Gastroesophageal sphincter (tissue), 3 donors: ENCODE measurements around the gene CORO1A.

Experiments used
- POLR2A ChIP-seq, 2 donors: fragments of 450-650 bp; IDR thresholded peaks; one replicate each; pipeline ENCODE4 v1.6.1; 2017; ENCODE audit warnings: antibody characterized with exemption in 2 of 2, mild to moderate bottlenecking in 2 of 2, moderate library complexity in 1 of 2
- TF ChIP-seq, protein P1 (sequence below), 4 experiments: fragments of 200-600 bp in 2 of 4; fragments of 450-650 bp in 2 of 4; sonication (generic) in 1 of 4; IDR thresholded peaks; one replicate each; pipeline ENCODE4 v1.5.1; 2017 to 2019; ENCODE audit warnings: antibody characterized with exemption in 4 of 4, mild to moderate bottlenecking in 2 of 4, moderate library complexity in 2 of 4

DNA sequence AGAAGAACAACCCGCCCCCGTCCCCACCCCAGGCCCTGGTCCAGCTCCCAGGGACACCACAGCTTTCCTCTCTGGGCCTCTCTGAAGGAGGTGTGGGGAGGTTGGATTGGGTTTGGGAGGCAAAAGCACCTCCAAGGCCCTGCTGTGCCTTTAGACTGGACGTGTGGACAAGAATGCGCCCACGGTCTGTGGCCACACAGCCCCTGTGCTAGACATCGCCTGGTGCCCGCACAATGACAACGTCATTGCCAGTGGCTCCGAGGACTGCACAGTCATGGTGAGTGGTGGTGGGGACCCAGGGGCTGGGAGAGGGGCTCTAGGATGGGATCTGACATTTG lies 3.0 kb downstream of the CORO1A start:
- TF ChIP-seq, protein P1, sequence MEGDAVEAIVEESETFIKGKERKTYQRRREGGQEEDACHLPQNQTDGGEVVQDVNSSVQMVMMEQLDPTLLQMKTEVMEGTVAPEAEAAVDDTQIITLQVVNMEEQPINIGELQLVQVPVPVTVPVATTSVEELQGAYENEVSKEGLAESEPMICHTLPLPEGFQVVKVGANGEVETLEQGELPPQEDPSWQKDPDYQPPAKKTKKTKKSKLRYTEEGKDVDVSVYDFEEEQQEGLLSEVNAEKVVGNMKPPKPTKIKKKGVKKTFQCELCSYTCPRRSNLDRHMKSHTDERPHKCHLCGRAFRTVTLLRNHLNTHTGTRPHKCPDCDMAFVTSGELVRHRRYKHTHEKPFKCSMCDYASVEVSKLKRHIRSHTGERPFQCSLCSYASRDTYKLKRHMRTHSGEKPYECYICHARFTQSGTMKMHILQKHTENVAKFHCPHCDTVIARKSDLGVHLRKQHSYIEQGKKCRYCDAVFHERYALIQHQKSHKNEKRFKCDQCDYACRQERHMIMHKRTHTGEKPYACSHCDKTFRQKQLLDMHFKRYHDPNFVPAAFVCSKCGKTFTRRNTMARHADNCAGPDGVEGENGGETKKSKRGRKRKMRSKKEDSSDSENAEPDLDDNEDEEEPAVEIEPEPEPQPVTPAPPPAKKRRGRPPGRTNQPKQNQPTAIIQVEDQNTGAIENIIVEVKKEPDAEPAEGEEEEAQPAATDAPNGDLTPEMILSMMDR (IDR thresholded peaks at IDR 0.05): no peak
- TF ChIP-seq POLR2A (IDR thresholded peaks at IDR 0.05): no peak
